Left renal cortex interstitium (tissue), 4 donors: ENCODE measurements around the gene EN2. TPM values are rescaled to one million over a fixed set of nuclear protein-coding genes. Genes with fewer than 3 reads are reported as not detected.

Experiments used
- DNase-seq, 4 donors: peaks; one replicate each; pipeline ENCODE4 v3.0.0-alpha.2; 2013; ENCODE audit warnings: low read depth in 4 of 4, low spot score in 2 of 4, missing footprints in 1 of 4
- polyA plus RNA-seq, 4 donors: library from polyadenylated mRNA; unstranded; fragments of 120-200 nt; gene quantifications; one replicate each; pipeline ENCODE4 v1.2.1, GENCODE V29; 2013; ENCODE audit not compliant: insufficient read length in 4 of 4

The EN2 gene
- polyA plus RNA-seq, 4 donors = 0.07 to 0.76 (median 0.31) TPM

DNA sequence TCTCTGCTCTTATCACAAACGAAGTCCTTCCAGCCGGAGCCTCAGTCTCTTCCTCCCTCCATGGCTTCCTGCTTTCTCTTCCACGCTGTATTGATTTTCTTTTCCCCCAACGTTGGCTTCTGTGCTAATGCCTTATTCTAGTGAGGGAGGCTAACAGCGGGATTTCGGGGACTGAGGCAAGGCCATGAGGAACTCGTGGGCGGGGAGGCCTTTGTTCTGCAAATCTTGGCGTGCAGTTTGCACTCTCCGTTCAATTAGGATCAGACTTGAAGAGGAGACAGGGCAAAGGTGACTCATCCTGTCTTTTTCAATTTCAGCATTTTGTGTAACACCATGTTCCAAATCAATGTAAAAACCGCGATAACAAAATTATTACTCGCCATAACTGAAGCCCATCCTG, 25.3 kb downstream of the EN2 start:
- DNase-seq = no peak

DNA sequence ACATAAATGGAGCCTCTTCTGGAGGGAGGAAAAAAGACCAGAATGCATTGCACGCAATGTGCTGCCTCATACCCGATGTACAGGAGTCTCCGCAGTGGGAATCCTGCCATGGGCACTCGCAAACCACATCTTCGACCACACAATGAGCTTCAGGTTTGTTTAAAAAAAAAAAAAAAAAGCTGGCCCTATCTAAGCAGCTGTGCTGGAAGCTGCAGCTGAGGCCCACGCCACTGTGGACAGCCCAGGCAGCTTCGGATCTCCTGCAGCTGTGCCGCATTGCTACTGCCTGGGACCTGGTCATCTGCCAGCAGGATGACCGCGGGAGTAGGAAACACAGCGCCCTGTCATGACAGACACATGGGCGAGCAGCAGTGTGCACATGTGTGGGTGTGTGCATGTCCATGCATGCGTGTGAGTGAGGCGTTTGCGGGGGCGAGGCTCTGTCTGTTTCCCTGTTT, 26.0 kb downstream of the EN2 start:
- no peak for DNase-seq

DNA sequence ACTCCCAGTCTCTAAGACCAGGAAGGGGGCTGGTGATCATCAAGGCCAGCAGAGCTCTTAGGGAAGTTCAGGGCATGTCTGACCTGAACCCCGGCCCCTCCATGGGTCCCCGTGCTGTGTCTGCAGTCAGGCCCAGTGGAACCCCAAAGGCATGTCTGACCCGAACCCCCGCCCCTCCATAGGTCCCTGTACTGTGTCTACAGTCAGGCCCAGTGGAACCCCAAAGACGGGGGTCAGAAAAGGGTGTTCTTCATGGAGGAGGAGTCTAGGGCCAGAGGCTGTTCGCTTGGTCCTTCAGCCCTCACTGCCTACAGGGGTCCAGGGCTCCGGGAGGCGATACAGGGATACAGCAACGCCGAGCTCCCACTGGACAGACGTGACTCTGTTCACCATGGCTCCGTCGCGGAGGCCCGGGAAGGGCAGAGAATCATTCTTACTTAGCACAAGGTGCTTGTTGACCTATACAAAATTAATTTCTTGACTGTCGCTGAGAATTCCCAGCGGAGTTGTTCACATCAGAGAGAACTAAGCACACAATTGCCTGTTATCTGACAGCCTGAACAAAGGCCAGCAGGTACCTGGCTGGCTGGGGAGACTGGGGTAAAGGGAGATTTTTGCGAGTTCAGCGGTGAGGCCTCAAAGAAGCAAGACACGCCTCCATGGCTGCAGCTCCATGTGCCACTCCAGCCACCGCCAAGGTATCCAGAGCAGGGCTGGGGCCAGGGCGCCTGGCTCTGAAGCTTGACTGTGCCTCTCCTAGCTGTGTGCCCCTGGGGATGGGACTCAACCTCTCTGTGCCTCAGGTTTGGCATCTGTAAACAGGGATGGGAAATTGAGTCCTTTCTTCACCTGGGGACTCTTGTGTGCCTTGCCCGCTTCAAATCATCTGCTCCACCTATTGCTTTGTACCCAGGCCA, 26.8 kb downstream of the EN2 start:
- no peak for DNase-seq

DNA sequence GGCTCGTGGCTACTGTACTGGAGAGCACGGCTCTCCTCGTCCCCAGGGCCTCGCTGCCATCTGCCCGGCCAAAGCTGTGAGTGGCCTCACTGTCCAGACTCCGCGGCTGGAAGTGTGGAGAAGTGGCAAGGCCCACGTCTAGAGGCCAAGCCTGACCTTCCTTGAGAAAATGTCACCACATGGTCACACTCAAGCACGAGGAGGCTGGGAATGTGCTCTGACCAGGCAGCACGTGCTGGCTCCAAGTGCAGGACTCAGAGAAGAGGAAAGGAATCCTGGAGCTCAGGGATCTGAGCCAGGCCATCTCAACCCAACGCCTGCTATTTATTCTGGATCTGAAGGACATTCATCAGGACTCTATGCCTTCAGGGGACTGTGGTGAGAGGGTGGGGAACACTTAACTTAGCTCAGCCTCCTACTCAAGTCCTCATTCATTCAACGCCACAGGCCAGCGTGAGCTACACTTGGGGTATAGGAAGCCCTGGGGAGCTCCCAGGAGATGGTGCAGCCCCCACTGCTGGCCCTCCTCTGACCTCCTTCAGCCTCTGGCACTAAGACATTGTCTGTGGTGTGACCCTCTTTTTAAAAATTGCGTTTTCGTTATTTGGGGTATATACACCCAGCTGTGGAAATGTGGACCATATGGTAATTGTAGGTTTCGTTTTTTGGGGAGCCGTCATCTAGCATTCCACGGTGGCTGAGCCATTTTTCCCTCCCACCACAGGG, 29.0 kb downstream of the EN2 start:
- DNase-seq = no peak

DNA sequence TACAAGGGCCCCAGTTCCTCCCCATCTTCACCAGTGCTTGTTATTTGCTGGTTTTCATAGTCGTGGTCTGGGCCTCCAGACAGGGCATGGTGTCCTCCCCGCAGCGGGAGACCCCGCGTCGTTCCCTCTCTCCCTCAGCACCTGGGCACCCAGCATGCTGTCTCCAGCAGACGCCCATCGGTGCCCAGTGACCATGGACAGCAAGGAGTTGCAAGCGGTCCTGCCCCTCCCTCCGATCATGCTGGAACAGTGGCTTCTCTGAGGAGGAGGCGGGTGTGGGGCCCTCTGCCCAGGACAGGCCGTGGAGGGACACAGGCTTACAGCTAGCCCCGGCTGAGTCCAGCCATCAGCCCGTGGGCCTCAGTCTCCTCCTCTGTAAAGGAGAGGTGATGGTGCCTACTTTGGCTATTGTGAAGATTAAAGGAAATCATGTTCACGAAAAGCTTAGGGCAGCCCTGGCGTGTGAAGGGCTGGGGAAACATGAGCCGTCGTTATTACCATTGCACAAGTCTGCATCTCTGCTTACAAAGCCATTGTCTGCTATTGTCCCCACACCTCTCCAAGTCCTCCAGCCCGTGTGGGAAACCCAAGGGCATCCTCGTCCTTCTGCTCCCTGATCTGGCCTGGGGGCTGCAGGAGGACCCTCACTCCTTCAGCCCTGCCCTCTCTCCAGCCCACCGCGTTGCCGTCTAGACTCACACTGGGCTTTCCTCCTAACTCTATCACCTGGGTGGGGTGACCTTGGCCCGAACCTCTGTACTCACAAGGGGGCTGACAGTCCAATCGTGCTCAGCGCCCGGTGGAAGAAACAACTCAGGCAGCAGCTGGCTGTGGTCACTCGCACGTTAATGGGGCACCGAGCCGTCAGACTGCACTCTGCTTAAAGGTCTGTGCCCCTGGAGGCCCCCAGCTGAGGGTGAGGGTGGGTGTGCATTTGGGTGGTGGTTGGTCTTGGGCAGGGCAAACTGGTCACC, 29.9 kb downstream of the EN2 start:
- DNase-seq = no peak

DNA sequence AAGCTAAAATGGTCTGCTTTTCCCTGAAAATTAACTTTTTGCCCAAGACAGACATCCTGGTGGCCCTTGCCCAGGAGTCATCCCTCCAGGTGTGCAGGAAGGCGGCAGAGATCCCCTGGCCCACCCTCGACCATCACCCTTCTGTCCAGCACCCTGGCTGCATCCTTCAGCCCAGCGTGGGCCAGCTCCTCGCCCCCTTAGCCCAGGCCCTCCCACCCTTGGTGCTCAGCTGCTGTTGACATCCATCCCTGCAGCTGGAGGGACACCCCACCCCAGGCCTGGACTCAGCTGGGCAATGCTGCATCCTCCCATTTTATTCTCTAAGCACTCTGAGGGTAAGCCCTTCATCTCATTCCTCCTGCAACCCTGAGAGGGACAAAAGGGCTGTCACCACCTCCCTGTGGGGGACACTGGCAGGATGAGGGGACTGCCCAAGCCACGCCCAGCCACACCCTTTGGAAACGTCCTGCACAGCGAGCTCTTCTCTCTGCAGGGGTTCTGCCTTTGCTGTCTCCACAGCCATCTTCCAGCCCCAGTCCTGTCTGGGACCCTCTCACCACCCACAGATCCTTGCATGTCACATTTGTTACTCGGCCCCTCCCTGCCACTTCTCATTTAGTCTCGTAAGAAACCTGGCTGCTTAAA, 30.7 kb downstream of the EN2 start:
- DNase-seq = no peak

DNA sequence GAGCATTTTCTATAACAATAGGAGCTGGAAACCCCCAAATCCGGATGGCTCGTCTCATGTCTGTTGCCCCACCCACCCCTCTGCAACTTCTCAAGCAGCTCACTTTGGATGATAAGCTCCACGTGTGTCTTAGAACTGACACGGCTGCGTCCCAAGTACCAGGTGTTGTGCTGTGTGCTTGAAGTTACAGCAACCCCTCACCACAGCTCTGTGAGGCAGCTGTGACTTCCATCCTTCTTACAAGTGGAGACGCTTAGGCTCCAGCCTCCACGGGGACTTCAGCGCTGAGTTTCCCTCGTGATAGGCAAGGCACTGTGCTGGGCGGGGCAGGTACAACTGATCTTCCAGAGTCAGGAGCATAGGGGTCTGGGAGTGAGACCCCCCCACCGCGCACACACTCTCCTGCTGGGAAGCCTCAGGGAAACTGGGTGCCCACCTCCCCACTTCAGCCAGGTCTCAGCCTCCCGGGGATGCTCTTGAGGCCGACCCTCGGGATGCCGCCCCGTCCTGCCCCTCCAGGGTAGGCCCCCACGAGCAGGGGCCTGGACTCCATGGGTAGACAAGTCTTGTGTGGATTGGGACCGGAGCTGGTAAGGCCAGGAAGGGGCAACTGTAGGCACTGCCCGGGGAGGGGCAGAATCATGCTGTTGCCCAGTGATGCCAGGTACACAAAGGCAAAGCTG, 31.4 kb downstream of the EN2 start:
- DNase-seq = no peak

DNA sequence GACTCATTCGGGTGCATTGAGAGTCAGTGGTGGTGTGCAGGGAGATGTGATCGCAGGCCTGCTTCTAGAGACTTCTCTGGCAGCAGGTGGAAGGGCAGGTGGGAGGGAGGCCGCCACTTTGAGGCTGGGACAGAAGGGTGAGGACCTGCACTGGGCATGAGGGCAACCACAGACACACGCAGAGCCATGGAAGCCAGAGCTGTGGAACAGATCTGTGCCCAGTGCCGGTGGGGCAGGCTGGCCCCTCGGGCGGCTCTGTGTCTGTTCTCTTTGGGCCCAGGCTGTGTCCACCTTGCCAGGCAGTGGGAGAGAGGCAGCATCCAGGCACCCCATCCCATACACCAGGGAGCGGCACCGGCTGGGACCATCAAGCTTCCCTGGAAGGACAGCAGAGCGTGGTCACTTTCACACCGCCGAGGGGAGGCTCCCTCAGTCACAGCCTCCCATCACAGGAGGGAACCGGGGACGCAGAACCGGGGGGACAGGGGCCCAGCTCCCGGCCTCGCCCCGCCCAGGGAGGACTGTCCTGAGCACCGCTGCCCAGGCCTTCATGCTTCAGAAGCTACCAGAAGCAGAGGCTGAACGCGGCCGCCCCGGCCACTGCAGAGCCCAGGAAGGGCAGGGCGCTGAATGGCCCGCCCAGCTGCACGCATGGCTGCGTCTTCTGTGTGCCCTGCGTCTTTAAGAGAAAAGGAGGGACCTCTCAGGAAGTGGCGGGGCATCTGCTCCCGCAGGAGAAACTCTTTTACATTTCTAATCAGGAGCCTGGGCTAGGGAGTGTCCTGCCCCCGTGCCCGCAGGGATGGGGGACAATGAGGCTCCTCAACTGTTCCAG, 32.1 kb downstream of the EN2 start:
- DNase-seq = no peak

DNA sequence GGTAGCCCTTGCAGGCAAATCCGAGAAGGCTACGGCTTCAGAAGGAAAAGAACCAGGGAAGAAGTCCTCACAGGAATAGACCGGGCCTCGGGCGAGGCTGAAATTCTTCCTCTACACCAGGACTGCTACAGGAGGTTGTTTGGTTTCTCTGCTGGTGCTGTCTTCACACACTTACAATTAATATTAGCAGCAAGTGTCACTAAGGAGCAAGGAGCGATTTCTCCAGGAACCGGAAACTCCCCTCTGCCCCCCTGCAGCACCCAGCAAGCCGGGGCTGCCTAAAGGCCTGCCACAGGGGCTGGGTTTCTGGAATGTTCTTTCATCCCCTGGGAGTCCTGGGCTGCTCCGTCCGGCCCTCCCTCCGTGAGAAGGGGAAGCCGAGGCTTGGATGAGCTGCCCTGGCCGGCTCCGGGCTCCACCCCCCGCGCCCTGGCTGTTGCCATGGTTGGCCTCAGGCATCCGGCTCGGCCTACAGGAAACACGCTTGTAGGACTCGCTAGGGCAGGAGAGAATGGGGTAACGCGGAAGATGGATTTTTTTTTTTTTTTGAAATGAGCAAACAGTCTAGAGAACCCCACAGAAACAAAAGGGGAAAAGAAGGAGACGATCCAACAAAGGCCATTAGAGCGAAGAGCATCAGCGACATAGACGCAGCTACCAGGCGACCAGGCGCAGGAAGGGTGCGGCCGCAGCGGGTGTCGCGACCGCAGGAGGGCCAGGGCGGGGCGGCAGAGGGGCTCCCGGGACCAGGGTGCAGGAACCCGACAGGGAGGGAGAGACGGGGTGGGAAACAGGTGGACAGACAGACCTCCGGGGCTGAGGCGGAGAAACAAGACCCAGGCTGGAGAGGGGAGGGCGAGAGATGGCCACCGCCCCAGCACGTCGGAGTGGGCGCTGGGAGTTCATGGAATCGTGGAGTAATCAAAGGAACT, 33.0 kb downstream of the EN2 start:
- DNase-seq = no peak

DNA sequence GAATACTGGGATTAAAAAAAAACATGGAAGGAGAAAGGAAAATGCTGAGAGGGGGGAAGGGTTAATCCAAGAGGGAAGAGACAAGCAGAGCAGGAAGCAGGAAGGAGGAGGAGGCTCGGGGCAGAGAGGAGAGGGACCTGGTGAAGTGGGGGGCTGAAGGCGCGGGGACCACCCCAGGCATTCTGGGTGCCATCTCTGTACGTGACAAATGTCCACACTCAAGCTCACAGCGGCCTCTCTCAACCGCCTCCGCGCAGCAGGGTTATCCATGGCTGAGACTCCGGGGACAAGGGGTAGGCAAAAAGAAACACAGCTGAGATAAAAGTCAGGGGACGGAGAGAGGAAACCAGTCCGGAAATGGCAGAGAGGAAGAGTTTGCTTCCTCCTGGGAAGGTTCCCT, 33.9 kb downstream of the EN2 start:
- no peak for DNase-seq

DNA sequence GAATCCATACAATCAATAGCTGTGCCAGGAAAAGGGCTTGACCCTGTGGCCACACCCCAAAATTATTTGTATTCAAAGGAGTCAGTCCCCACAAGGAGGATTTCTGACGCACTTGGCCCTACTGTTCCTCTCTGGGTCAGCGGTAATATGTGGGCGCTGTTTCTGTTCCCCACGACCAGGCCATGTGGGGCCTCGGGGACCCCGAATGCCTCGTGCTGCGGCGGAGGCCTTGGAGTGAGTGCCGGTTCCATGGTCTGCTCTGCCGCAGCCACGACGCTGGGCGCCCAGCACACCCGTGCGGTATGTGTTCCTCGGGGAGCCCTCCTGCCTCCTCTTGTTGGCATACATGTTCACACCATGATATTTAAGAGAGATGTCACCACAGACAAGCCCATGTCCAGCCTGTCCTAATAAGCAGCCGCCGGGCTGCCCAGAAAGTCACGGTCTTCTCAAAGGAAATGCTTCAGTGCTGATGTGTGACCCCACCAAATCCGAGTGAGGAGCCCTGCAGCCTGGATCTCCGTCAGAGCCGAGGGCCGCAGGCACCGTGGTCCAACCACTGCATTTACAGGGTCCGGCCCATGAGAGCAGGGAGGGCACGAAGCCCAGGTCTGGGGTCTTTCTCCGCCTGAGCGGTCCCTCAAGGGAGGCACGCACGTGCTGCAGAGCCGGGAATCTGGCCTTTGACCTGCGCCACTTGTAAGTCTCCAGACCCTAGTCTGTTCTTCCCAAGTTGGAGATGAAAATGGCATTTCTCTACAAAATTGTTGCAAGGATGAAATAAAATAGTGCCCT, 36.0 kb downstream of the EN2 start:
- no peak for DNase-seq

DNA sequence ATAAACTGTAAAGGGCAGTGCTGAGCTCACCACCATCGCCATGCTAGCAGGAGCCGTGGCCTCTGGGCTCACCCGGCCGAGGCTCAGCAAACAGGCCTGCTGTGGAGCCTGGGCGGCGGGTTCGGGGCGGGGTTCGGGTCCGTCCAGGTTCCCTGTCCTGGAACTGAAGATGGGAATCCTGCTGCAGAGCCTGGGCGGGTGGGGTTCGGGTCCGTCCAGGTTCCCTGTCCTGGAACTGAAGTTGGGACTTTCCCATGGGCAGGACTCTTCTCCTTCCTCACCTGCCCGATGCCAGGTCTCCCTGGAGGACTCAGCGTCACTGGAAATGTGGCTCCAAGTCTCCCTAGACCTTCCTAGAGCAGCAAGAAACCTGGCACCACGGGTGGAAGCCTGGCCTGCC, 36.6 kb downstream of the EN2 start:
- no peak for DNase-seq

DNA sequence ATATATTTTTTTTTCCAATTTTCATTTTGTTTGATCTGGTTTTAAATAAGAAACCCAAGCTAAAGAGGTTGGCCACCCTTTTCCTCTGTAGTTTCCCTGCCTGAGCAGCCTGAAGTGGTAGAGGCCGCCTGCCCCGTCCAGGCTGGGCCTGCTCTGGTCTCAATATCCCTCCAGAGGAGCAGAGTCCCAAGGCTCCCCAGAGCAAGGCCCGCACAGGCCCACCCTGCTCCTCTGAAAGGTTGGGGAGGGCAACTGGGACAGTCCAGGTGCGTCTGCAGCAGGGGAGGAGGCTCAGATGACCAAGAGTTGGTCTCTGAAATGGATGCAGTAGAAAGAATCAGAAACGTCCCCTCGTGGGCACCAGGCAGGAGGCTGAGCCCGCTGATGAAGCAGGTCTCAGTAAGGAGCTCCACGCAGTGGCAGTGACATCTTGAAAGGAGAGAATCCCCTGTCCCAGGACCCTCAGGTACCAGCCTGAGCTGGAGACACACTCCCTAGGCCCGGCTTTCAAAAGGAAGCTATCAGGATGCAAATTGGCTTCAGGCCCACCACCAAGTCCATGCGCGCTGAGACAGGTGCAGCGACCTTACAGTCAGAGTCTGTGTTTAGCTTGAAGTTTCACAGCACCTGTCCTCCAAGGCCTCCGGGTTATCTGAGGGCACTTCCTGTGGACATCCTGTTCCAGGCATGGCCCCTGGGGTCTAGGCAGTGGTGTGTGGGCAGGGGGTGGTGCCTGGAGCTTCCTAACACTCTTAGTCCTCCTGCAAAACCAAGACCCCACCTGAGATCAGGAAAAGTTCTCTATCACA, 37.7 kb downstream of the EN2 start:
- DNase-seq = no peak

DNA sequence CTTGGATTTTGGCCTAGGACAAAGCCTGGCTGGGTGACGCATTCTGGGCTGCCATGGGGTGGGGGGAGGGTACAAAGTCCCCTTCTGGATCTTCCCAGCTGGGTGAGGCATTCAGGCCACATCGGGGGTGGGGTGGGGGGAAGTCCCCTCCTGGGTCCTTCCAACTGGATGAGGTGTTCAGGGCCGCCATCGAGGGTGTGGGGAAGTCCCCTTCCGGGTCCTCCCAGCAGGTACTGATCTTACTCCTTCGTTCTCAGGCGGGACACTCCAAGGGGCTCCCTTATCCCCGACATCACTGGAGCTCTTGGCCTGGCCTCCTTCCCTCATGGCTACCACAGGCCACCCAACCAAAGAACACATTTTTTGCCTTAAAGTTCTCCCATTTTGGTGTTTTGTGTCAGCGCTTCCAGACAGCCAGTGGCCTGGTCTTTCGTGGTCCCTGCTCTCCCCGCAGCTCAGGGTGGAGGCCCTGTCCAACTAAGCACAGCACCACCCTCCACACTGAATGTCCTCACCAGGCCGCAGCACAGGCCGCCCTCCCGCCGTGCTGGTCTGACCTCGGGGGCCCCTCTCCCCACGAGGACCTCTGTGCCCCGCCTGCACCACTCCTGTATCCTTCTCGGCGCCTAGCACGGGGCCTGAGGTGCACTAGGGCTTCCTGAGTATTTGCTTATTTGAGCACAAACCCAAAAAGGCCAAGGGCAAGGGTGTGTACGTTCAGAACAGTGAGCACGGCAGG, 38.5 kb downstream of the EN2 start:
- DNase-seq = no peak

DNA sequence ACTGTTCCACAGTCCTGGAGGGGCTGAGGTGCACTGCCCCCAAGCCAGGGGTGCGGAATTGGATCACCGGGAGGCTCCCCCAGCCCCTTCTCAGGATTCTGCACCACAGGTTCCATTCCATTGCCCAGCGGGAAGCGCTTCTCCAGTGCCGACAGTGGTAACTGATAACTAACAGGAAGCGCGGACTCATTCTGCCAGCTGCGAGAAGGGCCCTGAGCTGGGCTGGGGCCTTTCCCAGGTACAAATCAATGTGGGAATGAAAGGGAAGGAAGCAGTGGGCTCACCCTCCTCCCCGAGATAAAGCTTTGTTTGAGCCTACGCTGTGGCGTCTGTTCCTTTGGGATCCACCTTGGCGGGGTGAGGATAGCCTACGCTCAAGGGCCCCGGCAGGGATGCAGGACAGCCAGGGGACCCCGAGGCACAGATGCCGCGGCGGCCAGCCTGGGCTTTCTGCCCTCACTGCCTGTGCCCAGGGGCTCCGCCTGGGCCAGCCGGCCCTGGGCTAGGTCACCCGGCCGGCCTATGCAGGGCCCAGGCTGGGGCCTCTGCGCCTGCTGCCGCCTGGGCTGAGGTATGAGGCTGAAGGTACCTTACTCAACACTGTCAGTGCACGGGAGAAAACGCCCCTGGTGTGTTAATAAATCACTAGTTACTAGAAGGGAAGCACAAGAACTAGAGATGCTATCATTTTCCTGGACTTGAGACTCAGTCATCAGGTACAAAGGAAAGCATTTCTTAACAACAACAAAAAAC, 39.4 kb downstream of the EN2 start:
- DNase-seq = no peak
